GM18858 (cell line): ENCODE data around the gene SLC8A3.

ENCODE experiments used
- ATAC-seq: cut with Tn5 transposase; IDR thresholded peaks from one replicate; pipeline ENCODE4 v1.9.1; 2021; ENCODE audit not compliant: unreplicated experiment

The SLC8A3 gene

DNA sequence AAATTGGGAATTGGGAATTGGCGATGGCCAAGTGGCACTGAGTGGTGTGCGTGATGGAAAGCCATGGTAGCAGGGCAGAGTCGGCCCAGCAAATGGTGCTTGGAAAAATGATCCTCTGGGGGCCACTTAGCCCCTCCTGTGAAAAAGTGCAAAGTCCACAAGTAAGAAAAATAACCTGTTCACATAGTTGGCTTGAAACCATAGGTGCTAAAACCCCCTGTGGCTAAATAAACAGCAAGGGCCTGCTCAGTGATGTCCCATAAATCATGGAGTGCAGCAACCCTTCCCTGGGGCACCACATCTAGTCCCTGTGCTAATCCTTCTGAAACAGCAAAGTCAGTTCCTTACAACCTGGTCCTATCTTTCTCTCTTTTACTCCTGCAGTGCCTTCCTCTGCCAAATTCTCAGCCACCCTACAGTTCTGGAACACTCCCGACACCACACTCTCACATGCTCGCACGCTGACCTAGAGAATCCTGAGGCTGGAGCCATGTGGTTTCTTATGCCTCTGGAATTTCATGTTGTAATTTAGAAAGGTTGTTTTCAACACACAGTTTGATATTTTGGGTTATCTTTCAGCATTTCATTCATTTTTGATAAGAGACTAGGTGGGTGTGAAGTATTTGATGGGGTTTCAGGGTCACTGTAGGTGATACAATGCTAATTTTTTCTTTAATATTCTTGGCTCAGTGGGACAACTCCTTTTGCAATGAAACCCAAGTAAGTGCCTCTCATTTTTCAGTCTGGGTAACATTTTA is 186.0 kb downstream of the SLC8A3 start:
- ATAC-seq = no peak

DNA sequence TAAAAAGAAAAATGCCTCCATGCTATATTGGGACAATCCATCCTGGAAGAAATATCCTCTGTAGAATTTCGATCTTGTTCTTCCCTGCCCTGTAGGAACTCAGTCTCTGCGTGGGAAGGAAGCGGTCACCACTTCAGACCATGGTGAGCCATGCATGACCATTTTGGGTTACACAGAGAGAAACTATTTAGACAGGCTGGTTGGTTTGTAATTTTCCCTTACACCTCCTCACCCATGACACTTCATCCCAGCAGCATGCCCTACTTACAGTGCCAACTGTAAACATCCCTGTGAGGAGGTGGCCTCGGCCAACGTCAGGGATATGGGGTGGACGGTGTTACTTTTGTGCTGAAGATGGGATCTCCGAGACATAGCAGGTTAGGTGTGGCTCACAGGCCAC is 188.2 kb downstream of the SLC8A3 start:
- ATAC-seq = no peak

DNA sequence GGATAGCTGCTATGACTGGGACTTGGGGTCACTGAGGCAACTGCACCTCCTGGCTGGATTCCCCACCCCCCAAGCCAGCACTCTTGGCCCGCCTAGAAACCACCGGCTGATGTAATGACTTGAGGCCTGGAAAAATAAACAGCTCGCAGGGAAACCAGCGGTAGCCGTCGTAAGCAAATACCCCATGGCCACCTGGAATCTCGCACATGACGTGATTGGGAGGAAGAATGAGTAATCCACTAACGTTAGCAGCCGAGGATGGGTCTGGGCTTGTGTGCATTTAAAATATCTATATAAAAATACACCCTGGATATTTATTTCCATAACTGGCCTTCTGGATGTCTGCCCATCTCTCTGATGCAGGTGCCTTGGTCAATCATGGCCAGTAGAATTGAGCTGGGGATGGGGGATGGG is 189.5 kb downstream of the SLC8A3 start:
- ATAC-seq = no peak

DNA sequence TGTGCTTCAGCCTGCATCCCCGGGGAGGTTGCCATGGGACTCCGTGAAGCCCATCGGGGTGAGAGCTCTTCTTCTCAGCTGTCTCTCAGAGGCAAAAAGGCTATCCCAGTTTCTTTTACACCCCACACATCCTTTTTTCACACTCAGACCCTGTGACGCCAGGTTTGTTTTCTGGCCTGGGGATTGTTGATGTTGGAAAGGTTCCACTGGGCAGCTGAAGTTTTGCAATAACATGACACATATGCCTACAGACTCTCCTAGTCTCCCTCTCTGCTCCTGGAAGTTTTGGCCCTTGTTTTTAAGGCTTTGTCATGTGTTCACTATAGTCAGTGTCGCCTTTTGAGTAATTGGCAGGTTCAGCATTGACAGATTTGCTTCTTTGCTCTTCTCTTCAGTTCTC is 190.9 kb downstream of the SLC8A3 start:
- ATAC-seq = no peak

DNA sequence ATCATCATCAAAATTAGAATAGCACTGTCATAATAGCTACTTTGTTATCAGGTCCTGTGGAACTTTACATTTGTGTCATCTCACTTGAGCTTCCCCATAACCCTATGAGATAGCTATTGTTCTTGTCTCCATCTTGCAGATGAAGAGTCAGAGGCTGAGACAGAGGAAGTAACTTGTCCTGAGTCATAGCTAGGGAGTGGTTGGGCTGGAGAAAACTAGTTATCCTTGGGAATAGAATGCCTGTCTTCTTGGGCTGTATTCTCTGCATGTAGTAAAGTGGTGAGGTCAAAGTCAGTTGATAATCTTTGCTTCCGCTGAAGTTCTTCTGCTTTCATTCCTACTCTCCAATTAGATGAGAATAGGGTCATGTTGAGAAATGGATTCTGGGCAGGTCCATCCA is 192.5 kb downstream of the SLC8A3 start:
- ATAC-seq = no peak
